B cell (primary cell): ENCODE results near the gene DNASE1. TPM values are rescaled to one million over a fixed set of nuclear protein-coding genes. Genes with fewer than 3 reads are reported as not detected.

Source experiments
- ATAC-seq: fragments of 200-7000 bp; cut with Tn5 transposase; one replicate; pipeline ENCODE4 v1.10.0; 2021; ENCODE audit warnings: low read depth, mild to moderate bottlenecking, moderate number of reproducible peaks, moderate library complexity
- CTCF ChIA-PET: fragments of 350-600 bp; sonication (Branson Sonifier 250); formaldehyde crosslinking; loops from one replicate; lab custom pipeline; 2021; ENCODE audit warnings: antibody characterized with exemption, inconsistent platforms; lab: Charles Lee
- POLR2A ChIA-PET: fragments of 350-600 bp; sonication (Branson Sonifier 250); formaldehyde crosslinking; loops from one replicate; lab custom pipeline; 2021; ENCODE audit warnings: antibody characterized with exemption; lab: Charles Lee
- DNase-seq: peaks from one replicate; pipeline ENCODE4 v3.0.0; 2013
- H2AFZ ChIP-seq: 2 replicates; pipeline ENCODE4 v1.6.1; 2012; ENCODE audit warnings: mild to moderate bottlenecking, low read depth, low read length; ENCODE audit not compliant: insufficient read depth, poor library complexity, severe bottlenecking
- H3K27ac ChIP-seq, 2 donors: 1 replicate in 1 of 2; 2 replicates in 1 of 2; pipeline ENCODE4 v1.5.1; 2012 to 2013; ENCODE audit warnings: low read length in 2 of 2, mild to moderate bottlenecking in 2 of 2, moderate library complexity in 1 of 2
- H3K27me3 ChIP-seq, 4 experiments: fragments of 200-600 bp in 1 of 4; sonication (generic) in 1 of 4; replicated peaks in 1 of 4; 1 replicate in 2 of 4; 2 replicates in 2 of 4; pipeline versions ENCODE4 v1.6.1 to v1.7.0; 2013 to 2016; ENCODE audit warnings: low read length in 3 of 4, mild to moderate bottlenecking in 2 of 4, mixed read lengths in 1 of 4, moderate library complexity in 1 of 4; ENCODE audit not compliant: insufficient read depth in 4 of 4, control insufficient read depth in 3 of 4; ENCODE audit errors: control extremely low read depth in 1 of 4
- H3K36me3 ChIP-seq, 2 experiments: replicated peaks in 1 of 2; 1 replicate in 1 of 2; 2 replicates in 1 of 2; pipeline versions ENCODE4 v1.6.1 to v1.7.1; 2013; ENCODE audit warnings: low read length in 1 of 2; ENCODE audit not compliant: insufficient read depth in 2 of 2, control insufficient read depth in 1 of 2; ENCODE audit errors: control extremely low read depth in 1 of 2, extremely low read depth in 1 of 2
- H3K4me1 ChIP-seq, 2 donors: fragments of 200-600 bp in 1 of 2; sonication (generic) in 1 of 2; 1 replicate in 1 of 2; 2 replicates in 1 of 2; pipeline versions ENCODE4 v1.5.1 to v1.6.1; 2013 to 2017; ENCODE audit warnings: low read length in 2 of 2; ENCODE audit not compliant: control insufficient read depth in 2 of 2, insufficient read depth in 2 of 2
- H3K4me2 ChIP-seq: replicated peaks from 2 replicates; pipeline ENCODE3; 2012; ENCODE audit warnings: mild to moderate bottlenecking, low read depth, low read length; ENCODE audit not compliant: poor library complexity, severe bottlenecking
- H3K4me3 ChIP-seq, 5 experiments: fragments of 200-600 bp in 1 of 5; sonication (generic) in 1 of 5; 1 replicate in 3 of 5; 2 replicates in 2 of 5; pipeline versions ENCODE4 v1.5.1 to v1.7.0; 2011 to 2016; ENCODE audit warnings: low read length in 4 of 5, mild to moderate bottlenecking in 4 of 5, low read depth in 2 of 5, control low read depth in 1 of 5, moderate library complexity in 1 of 5; ENCODE audit not compliant: insufficient read depth in 1 of 5; ENCODE audit errors: control extremely low read depth in 1 of 5, extremely low read depth in 1 of 5
- H3K79me2 ChIP-seq: fragments of 200-600 bp; sonication (generic); one replicate; pipeline ENCODE4 v1.6.0; 2016; ENCODE audit warnings: low read length; ENCODE audit not compliant: control insufficient read depth, insufficient read depth
- H3K9ac ChIP-seq: fragments of 200-600 bp; sonication (generic); 2 replicates; pipeline ENCODE4 v1.6.1; 2017; ENCODE audit warnings: mild to moderate bottlenecking, low read length, moderate library complexity
- H3K9me3 ChIP-seq, 3 donors: one replicate each; pipeline versions ENCODE4 v1.6.1 to v1.7.1; 2013; ENCODE audit warnings: low read length in 2 of 3; ENCODE audit not compliant: control insufficient read depth in 2 of 3, insufficient read depth in 1 of 3; ENCODE audit errors: control extremely low read depth in 1 of 3
- H4K20me1 ChIP-seq: 2 replicates; pipeline ENCODE4 v1.6.0; 2012; ENCODE audit warnings: mild to moderate bottlenecking, low read length; ENCODE audit not compliant: insufficient read depth, control insufficient read depth, poor library complexity, severe bottlenecking
- H3K27ac Mint-ChIP-seq: one replicate; pipeline ENCODE4 v1.8.0; 2021; ENCODE audit warnings: mixed read lengths
- H3K27me3 Mint-ChIP-seq: one replicate; pipeline ENCODE4 v1.8.0; 2021; ENCODE audit warnings: mixed read lengths
- H3K4me1 Mint-ChIP-seq: one replicate; pipeline ENCODE4 v1.8.0; 2021; ENCODE audit warnings: mixed read lengths
- H3K4me3 Mint-ChIP-seq: one replicate; pipeline ENCODE4 v1.8.0; 2021; ENCODE audit warnings: mixed read lengths
- H3K9me3 Mint-ChIP-seq: one replicate; pipeline ENCODE4 v1.8.0; 2022; ENCODE audit warnings: mixed read lengths; ENCODE audit not compliant: insufficient read depth
- EZH2 ChIP-seq: IDR thresholded peaks from 2 replicates; pipeline ENCODE4 v1.6.1; 2012; ENCODE audit warnings: borderline replicate concordance, low read depth, mild to moderate bottlenecking, moderate library complexity, low read length; ENCODE audit not compliant: insufficient read depth, poor library complexity, severe bottlenecking
- WGBS: methylation state at CpG from one replicate; pipeline ENCODE4 v1.1.5; 2013; ENCODE audit warnings: missing lambda C conversion rate; ENCODE audit not compliant: insufficient coverage; 5-methylcytosine and 5-hydroxymethylcytosine counted together
- intact Hi-C: fragments of 100-400 bp; cut with micrococcal nuclease; formaldehyde crosslinking; loops from one replicate; pipeline ENCODE4 v1.10.0; 2022
- polyA plus RNA-seq: library from polyadenylated mRNA; depleted of rRNA; stranded (reverse); fragments of >200 nt; gene quantifications from 2 replicates; pipeline ENCODE4 v1.2.3, GENCODE V29; 2012
- total RNA-seq, 2 donors: library from RNA; stranded (reverse); fragments of 120-200 nt in 1 of 2; gene quantifications; 1 replicate in 1 of 2; 2 replicates in 1 of 2; pipeline versions ENCODE4 v1.2.3 to v1.2.4, GENCODE V29; 2013 to 2022
- TF ChIP-seq, protein P1 (sequence below): fragments of 200-600 bp; IDR thresholded peaks from one replicate; pipeline ENCODE4 v1.8.0; 2022; ENCODE audit warnings: antibody characterized with exemption, mild to moderate bottlenecking

The DNASE1 gene
- total and polyA plus RNA-seq, 2 donors (not counting 1 experiment from before 2014, with no cell fraction given) = 53.3 to 53.7 TPM

DNA sequence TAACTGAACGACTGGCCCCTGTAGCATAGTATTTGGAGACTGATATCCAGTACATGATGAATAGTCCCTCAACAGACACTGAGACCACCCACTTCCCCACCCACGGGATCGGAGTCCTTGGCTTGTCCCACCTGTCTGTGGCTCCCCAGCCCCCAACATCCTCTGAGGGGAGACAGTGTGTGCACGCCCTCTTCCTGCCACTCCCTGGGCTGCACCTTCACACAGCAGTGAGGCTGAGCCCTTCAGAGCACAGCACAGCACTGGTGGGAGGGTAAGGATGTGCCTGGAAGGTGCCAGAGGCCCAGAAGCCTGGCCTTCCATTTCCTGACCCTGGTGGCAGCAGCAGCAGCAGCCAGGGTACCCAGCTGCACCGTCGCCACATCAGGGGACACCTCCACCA lies 11.0 kb downstream of the DNASE1 start:
- WGBS = 72% methylated on average over 5 of the region's 6 CpGs
- intact Hi-C loops = no loop called here
- no peak overlapping the region for H3K27ac ChIP-seq
- TF ChIP-seq, protein P1, sequence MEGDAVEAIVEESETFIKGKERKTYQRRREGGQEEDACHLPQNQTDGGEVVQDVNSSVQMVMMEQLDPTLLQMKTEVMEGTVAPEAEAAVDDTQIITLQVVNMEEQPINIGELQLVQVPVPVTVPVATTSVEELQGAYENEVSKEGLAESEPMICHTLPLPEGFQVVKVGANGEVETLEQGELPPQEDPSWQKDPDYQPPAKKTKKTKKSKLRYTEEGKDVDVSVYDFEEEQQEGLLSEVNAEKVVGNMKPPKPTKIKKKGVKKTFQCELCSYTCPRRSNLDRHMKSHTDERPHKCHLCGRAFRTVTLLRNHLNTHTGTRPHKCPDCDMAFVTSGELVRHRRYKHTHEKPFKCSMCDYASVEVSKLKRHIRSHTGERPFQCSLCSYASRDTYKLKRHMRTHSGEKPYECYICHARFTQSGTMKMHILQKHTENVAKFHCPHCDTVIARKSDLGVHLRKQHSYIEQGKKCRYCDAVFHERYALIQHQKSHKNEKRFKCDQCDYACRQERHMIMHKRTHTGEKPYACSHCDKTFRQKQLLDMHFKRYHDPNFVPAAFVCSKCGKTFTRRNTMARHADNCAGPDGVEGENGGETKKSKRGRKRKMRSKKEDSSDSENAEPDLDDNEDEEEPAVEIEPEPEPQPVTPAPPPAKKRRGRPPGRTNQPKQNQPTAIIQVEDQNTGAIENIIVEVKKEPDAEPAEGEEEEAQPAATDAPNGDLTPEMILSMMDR = no peak
- TF ChIP-seq EZH2 = no peak
- H3K27me3 Mint-ChIP-seq = no peaks in the 10 kb centered on the region
- no peaks in the 10 kb centered on the region for H3K79me2 ChIP-seq
- no peak overlapping the region for H2AFZ ChIP-seq
- no peaks in the 10 kb centered on the region for H3K27me3 ChIP-seq
- DNase-seq (no peak), ATAC-seq (no peak)
- H3K4me1 Mint-ChIP-seq = peaks cover 4% of the 10 kb centered on the region
- peaks cover 0 to 46% of the 10 kb centered on the region in 2 experiments for H3K36me3 ChIP-seq
- ChIA-PET CTCF (interaction anchor here (1.5 kb wide), 1 partner anchor 138 kb away, joined by 7 read pairs; no protein-coding TSS in a partner anchor), POLR2A (no interaction called here)
- no peak overlapping the region for H3K4me2 ChIP-seq
- H3K9me3 ChIP-seq = no peaks in the 10 kb centered on the region
- H4K20me1 ChIP-seq = no peaks in the 10 kb centered on the region
- no peaks in the 10 kb centered on the region for H3K4me1 ChIP-seq
- no peak overlapping the region for H3K9ac ChIP-seq
- no peak overlapping the region for H3K4me3 Mint-ChIP-seq
- H3K9me3 Mint-ChIP-seq = no peaks in the 10 kb centered on the region
- H3K4me3 ChIP-seq = no peak overlapping the region
- H3K27ac Mint-ChIP-seq = no peak overlapping the region

DNA sequence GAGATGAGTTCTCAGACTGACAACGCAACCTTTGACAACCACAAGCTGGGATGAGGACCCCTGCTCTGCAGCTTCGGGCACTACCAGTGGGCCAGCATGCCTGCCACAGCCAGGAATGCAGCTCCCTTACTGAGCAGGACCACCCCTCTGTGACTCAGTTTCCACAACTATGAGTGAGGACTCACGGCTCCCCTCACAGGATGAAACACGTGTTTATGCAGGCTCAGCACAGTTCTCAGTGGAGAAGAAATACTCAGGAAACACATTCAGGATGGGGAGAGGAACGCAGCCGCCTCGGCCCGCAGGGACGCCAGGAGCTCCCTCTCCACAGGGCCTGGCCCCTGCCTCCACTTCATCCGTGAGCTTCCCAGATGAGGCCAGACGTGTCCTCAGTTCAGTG lies 14.1 kb downstream of the DNASE1 start:
- Histone ChIP-seq H3K79me2 (no peaks in the 10 kb centered on the region), H3K9me3 (no peaks in the 10 kb centered on the region)

More for the DNA sequence above, 14.1 kb downstream of the DNASE1 start:
- Histone ChIP-seq H4K20me1 (no peaks in the 10 kb centered on the region), H3K27ac (no peak overlapping the region), H3K4me2 (no peak overlapping the region), H2AFZ (no peak overlapping the region), H3K36me3 (peaks cover 0 to 27% of the 10 kb centered on the region in 2 experiments), H3K27me3 (no peaks in the 10 kb centered on the region), H3K9ac (no peak overlapping the region), H3K4me1 (no peaks in the 10 kb centered on the region), H3K4me3 (no peak overlapping the region)
- no peak for ATAC-seq
- Mint-ChIP-seq H3K4me3 (no peak overlapping the region), H3K4me1 (peaks cover 4% of the 10 kb centered on the region), H3K9me3 (no peaks in the 10 kb centered on the region), H3K27me3 (no peaks in the 10 kb centered on the region), H3K27ac (no peak overlapping the region)
- no peak for DNase-seq
- ChIA-PET CTCF (interaction anchor here (0.7 to 1.0 kb wide), 2 partner anchors 17 to 144 kb away, joined by 3 read pairs; no protein-coding TSS in a partner anchor), POLR2A (no interaction called here)
- intact Hi-C loops = no loop called here
- WGBS = 97% methylated on average over 11 of the region's 11 CpGs
- TF ChIP-seq, protein P1 = no peak
- TF ChIP-seq EZH2 = no peak
